ENCODE measurements around the gene CADPS. TPM values are rescaled to one million over a fixed set of nuclear protein-coding genes. Genes with fewer than 3 reads are reported as not detected.

CADPS gene
- total RNA-seq, 2 donors from 2014 or later: 11.7 to 20.8 TPM

DNA sequence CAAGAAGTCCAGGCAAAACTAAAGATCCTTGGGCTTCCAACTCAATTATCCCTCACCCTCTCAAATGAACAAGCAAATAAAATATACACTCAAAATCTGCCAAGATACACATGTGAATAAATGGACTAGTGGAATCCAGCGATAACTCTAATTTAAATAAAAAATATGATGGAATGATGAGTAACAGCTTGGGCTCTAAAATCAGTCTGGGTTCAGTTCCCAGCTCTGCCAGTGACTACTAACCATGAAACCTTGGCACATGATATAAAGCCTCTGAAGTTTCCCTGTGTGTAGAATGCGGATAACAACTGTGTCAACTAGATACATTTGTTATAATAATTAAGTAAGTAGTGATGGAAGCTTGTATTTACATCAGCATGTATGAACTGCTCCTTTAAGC lies 81.3 kb downstream of the CADPS start:
- no peaks in the 10 kb centered on the region for H3K27me3 Mint-ChIP-seq (ENCODE audit: insufficient read depth)
- Histone ChIP-seq H3K27me3 (ENCODE audit: control insufficient read depth, insufficient read depth, low read length, poor library complexity, severe bottlenecking) (no peaks in the 10 kb centered on the region), H3K4me1 (ENCODE audit: control insufficient read depth, insufficient read depth, low read length) (peaks cover under 1% of the 10 kb centered on the region), H3K9ac (ENCODE audit: extremely low read depth, low read length, poor library complexity, severe bottlenecking) (no peak overlapping the region), H3K27ac (ENCODE audit: low read depth, low read length) (no peak overlapping the region), H3K36me3 (ENCODE audit: control insufficient read depth, insufficient read depth, low read length) (no peaks in the 10 kb centered on the region), H3K4me3 (ENCODE audit: low read length) (no peak overlapping the region), H3K9me3 (ENCODE audit: control insufficient read depth, low read length) (no peaks in the 10 kb centered on the region)
- no peak overlapping the region for H3K27ac Mint-ChIP-seq
- WGBS, 2 experiments (ENCODE audit: insufficient coverage in 1 of 2, insufficient read length in 1 of 2): 100% methylated on average over 1 to 2 of the region's 2 CpGs
- no peak for DNase-seq
- H3K4me1 Mint-ChIP-seq: peaks cover 18% of the 10 kb centered on the region
- no peaks in the 10 kb centered on the region for H3K9me3 Mint-ChIP-seq
- H3K4me3 Mint-ChIP-seq: no peak overlapping the region
- no peak for TF ChIP-seq CTCF (conservative IDR thresholded peaks at IDR 0.05)
- H3K36me3 Mint-ChIP-seq (ENCODE audit: low read depth): no peaks in the 10 kb centered on the region

DNA sequence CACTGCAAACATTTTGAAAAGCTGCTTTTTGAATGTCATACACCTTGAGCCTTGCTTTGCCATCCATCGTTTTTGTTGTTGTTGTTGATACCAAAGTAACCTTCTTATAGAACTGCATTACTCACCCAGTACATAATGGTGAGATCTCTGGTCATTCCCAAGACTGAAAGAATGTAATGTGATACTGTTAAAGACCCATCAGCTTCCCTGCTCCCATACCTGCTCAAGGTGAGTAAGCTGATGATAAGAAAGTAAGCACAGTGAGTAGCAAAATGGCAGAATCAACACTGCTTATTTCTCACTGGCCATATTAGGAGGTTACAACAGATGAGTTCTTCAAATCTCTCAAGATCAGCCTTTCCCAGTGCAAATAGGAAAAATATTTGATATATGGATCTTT lies 89.8 kb downstream of the CADPS start:
- Mint-ChIP-seq H3K4me3 (no peak overlapping the region), H3K9me3 (no peaks in the 10 kb centered on the region), H3K27ac (no peak overlapping the region), H3K4me1 (peaks cover 10% of the 10 kb centered on the region), H3K27me3 (ENCODE audit: insufficient read depth) (no peaks in the 10 kb centered on the region), H3K36me3 (ENCODE audit: low read depth) (no peaks in the 10 kb centered on the region)
- Histone ChIP-seq H3K36me3 (ENCODE audit: control insufficient read depth, insufficient read depth, low read length) (no peaks in the 10 kb centered on the region), H3K4me1 (ENCODE audit: control insufficient read depth, insufficient read depth, low read length) (no peaks in the 10 kb centered on the region), H3K27me3 (ENCODE audit: control insufficient read depth, insufficient read depth, low read length, poor library complexity, severe bottlenecking) (no peaks in the 10 kb centered on the region), H3K9ac (ENCODE audit: extremely low read depth, low read length, poor library complexity, severe bottlenecking) (no peak overlapping the region), H3K4me3 (ENCODE audit: low read length) (no peak overlapping the region), H3K9me3 (ENCODE audit: control insufficient read depth, low read length) (no peaks in the 10 kb centered on the region), H3K27ac (ENCODE audit: low read depth, low read length) (no peak overlapping the region)
- no peak for TF ChIP-seq CTCF (conservative IDR thresholded peaks at IDR 0.05)
- no peak for DNase-seq
- 83% methylated on average over 1 of the region's 1 CpG; no CpG with 5 or more reads in 1 of the 2 experiments for WGBS, 2 experiments (ENCODE audit: insufficient coverage in 1 of 2, insufficient read length in 1 of 2)

DNA sequence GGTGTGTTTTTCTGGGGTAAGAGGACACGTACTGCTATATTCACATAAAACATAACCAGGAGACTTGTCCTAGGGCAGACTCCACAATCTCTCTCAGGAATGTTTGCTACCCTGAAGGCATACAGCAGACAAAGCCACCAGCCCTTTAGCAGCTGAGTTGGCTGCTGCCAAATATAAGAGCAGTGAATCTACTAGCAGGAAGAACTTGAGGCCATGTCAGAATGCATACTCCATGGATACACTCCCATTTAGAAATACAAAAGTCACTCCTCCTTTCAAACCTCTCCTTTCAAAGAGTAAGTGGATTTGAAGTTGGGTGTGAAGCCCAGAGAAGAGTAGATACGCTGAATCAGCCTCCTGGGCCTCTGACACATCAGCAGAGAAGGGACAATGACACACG lies 94.1 kb downstream of the CADPS start:
- Histone ChIP-seq H3K4me1 (ENCODE audit: control insufficient read depth, insufficient read depth, low read length) (no peaks in the 10 kb centered on the region), H3K27me3 (ENCODE audit: control insufficient read depth, insufficient read depth, low read length, poor library complexity, severe bottlenecking) (no peaks in the 10 kb centered on the region), H3K9ac (ENCODE audit: extremely low read depth, low read length, poor library complexity, severe bottlenecking) (no peak overlapping the region), H3K36me3 (ENCODE audit: control insufficient read depth, insufficient read depth, low read length) (no peaks in the 10 kb centered on the region), H3K4me3 (ENCODE audit: low read length) (no peak overlapping the region), H3K9me3 (ENCODE audit: control insufficient read depth, low read length) (no peaks in the 10 kb centered on the region), H3K27ac (ENCODE audit: low read depth, low read length) (no peak overlapping the region)
- DNase-seq: no peak
- peaks cover 10% of the 10 kb centered on the region for H3K4me1 Mint-ChIP-seq
- H3K4me3 Mint-ChIP-seq: no peak overlapping the region
- WGBS, 2 experiments (ENCODE audit: insufficient coverage in 1 of 2, insufficient read length in 1 of 2): 75 to 92% methylated on average over 2 to 3 of the region's 3 CpGs
- no peaks in the 10 kb centered on the region for H3K36me3 Mint-ChIP-seq (ENCODE audit: low read depth)
- no peaks in the 10 kb centered on the region for H3K27me3 Mint-ChIP-seq (ENCODE audit: insufficient read depth)
- H3K9me3 Mint-ChIP-seq: no peaks in the 10 kb centered on the region
- H3K27ac Mint-ChIP-seq: no peak overlapping the region
- TF ChIP-seq CTCF (conservative IDR thresholded peaks at IDR 0.05): no peak

Data from endodermal cell (in vitro differentiated cells).